OCI-LY3 (cell line): ENCODE data around the gene COMT.

Experiments used
- H2AFZ ChIP-seq: fragments of 200-600, 300-600 bp; shearing (Covaris generic); 2 replicates; pipeline ENCODE4 v1.6.0; 2014; ENCODE audit warnings: antibody characterized with exemption, low read depth, low read length
- H3K27ac ChIP-seq: fragments of 200-600, 300-600 bp; sonication (generic); 2 replicates; pipeline ENCODE4 v1.5.1; 2014; ENCODE audit warnings: mild to moderate bottlenecking, low read length, moderate library complexity, mixed read lengths
- H3K27me3 ChIP-seq: fragments of 200-600, 300-600 bp; sonication (generic); 2 replicates; pipeline ENCODE4 v1.6.1; 2014; ENCODE audit warnings: low read depth, low read length, mixed read lengths
- H3K36me3 ChIP-seq: fragments of 200-600, 300-600 bp; sonication (generic); replicated peaks from 2 replicates; pipeline ENCODE3; 2014; ENCODE audit warnings: low read depth, low read length, mixed read lengths
- H3K4me1 ChIP-seq: fragments of 300-600, 200-600 bp; sonication (generic); 2 replicates; pipeline ENCODE4 v1.6.1; 2014; ENCODE audit warnings: low read length, mixed read lengths
- H3K4me2 ChIP-seq: fragments of 200-600, 300-600 bp; sonication (generic); 2 replicates; pipeline ENCODE4 v1.6.1; 2014; ENCODE audit warnings: low read length, mixed read lengths
- H3K4me3 ChIP-seq: fragments of 300-600, 200-600 bp; sonication (generic); 2 replicates; pipeline ENCODE4 v1.5.1; 2014; ENCODE audit warnings: antibody characterized with exemption, mild to moderate bottlenecking, low read length, moderate library complexity
- H3K79me2 ChIP-seq: fragments of 300-600, 200-600 bp; shearing (Covaris generic); 2 replicates; pipeline ENCODE4 v1.6.1; 2014; ENCODE audit warnings: mild to moderate bottlenecking, low read length, mixed read lengths
- H3K9ac ChIP-seq: fragments of 300-600, 200-600 bp; shearing (Covaris generic); 2 replicates; pipeline ENCODE4 v1.6.0; 2014; ENCODE audit warnings: mild to moderate bottlenecking, low read length, moderate library complexity
- H3K9me3 ChIP-seq: fragments of 200-600, 300-600 bp; shearing (Covaris generic); 2 replicates; pipeline ENCODE4 v1.6.1; 2014; ENCODE audit warnings: low read length, mixed read lengths; ENCODE audit not compliant: insufficient read depth
- H4K20me1 ChIP-seq: fragments of 200-600, 300-600 bp; sonication (generic); 2 replicates; pipeline ENCODE4 v1.6.1; 2016; ENCODE audit warnings: low read length, mixed read lengths; ENCODE audit not compliant: insufficient read depth
- CTCF ChIP-seq: fragments of 200-600, 300-600 bp; sonication (generic); IDR thresholded peaks from 2 replicates; pipeline ENCODE4 v1.5.1; 2014; ENCODE audit warnings: antibody characterized with exemption, low read length, low read depth
- EZH2phosphoT487 ChIP-seq: fragments of 200-600 bp; shearing (Covaris generic); IDR thresholded peaks from 2 replicates; pipeline ENCODE4 v1.6.1; 2018; ENCODE audit warnings: antibody characterized with exemption, mixed run types, low read depth

Gene COMT

DNA sequence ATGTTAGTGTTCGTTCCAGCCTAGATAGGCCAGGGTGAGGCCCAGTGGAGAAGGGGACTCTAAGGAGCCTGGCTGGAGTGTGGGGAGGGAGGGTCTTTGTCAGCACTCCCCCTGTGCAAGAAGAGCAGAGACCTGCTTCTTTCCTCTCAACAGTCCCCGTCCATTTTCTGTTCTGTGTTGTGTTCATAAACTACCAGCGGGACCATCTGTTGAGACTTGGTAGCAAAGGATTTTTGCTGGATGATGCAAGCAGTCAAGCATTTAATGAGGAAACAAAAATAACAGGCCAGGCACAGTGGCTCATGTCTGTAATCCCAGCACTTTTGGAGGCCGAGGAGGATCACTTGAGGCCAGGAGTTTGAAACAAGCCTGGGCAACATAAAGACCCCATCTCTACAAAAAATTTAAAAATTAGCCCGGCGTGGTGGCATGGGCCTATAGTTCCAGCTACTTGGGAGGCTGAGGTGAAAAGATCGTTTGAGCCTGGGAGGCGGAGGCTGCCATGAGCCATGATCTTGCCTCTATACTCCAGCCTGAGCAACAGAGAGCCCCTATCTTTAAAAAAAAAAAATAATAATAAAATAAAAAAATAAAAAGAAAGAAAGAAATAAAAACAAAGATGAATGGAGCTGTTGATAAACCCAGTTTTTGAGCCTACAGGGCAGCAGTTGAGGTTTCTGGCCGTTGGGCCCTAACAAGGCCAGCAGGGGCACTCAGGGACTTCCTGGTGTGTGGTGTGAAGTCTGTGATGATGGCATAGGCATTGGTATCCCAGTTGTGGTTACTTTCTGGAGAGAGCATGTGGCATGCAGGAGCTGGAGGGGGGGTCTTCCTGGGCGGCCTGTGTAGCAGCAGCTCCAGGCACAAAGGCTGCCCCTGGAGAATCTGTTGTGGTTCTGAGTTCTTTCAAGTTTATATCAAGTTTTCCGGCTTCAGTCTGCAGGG, 1.8 kb downstream of the COMT start:
- H3K27me3 ChIP-seq, result no peaks in the 10 kb centered on the region
- no peaks in the 10 kb centered on the region for H3K9me3 ChIP-seq
- H3K9ac ChIP-seq, result peak overlapping the region; percentile 99
- peaks cover 14% of the 10 kb centered on the region for H3K36me3 ChIP-seq
- TF ChIP-seq EZH2phosphoT487, result no peak
- no peak for TF ChIP-seq CTCF
- H3K4me2 ChIP-seq, result peak overlapping the region; percentile 98
- peaks cover 74% of the 10 kb centered on the region for H3K79me2 ChIP-seq
- H3K4me3 ChIP-seq, result peak overlapping the region; percentile 91
- peaks cover 6% of the 10 kb centered on the region; the same call in 1 of the 2 replicates for H4K20me1 ChIP-seq
- no peak overlapping the region for H2AFZ ChIP-seq
- peak overlapping the region; percentile 72 for H3K27ac ChIP-seq
- H3K4me1 ChIP-seq, result peaks cover 21% of the 10 kb centered on the region

- Histone ChIP-seq H3K4me2 (no peak overlapping the region), H3K36me3 (peaks cover 32% of the 10 kb centered on the region), H3K79me2 (peaks cover 60% of the 10 kb centered on the region), H3K4me1 (peaks cover 9% of the 10 kb centered on the region; the same call in 1 of the 2 replicates), H2AFZ (no peak overlapping the region), H3K9ac (no peak overlapping the region), H3K27me3 (no peaks in the 10 kb centered on the region), H4K20me1 (peaks cover 22% of the 10 kb centered on the region), H3K4me3 (no peak overlapping the region), H3K27ac (no peak overlapping the region), H3K9me3 (no peaks in the 10 kb centered on the region)
- TF ChIP-seq EZH2phosphoT487 (no peak), CTCF (no peak)
Observed at GRCh38 chr22:19948057-19948760, 6.6 kb downstream of the COMT start.

DNA sequence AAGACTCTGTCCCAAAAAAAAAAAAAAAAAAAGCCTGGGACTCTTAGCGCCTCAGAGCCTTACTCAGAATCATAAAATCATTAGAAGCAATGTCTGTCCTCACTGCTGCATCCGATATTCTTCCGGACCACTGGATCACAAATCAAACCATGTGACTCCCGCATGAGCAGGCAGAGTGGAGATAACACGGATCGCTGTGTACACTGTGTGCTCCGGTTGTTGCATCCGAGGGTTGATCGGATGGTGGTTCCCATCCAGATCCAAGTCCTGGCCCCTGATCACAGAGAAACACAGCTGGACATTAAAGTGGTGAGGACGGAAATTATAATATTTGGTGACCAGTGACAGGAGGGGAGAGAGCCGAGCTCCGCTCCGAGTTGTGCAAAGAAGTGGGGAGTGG, 9.8 kb downstream of the COMT start:
- H3K27ac ChIP-seq, result no peak overlapping the region
- H3K4me3 ChIP-seq, result no peak overlapping the region
- H3K9ac ChIP-seq, result no peak overlapping the region
- H4K20me1 ChIP-seq, result peaks cover 29% of the 10 kb centered on the region
- H3K36me3 ChIP-seq, result peaks cover 21% of the 10 kb centered on the region
- no peak for TF ChIP-seq CTCF
- no peaks in the 10 kb centered on the region for H3K9me3 ChIP-seq
- H2AFZ ChIP-seq, result no peak overlapping the region
- H3K27me3 ChIP-seq, result no peaks in the 10 kb centered on the region
- H3K4me2 ChIP-seq, result no peak overlapping the region
- peaks cover 30% of the 10 kb centered on the region for H3K79me2 ChIP-seq
- peaks cover 3% of the 10 kb centered on the region; the same call in 1 of the 2 replicates for H3K4me1 ChIP-seq
